Immature natural killer cell (primary cell): ENCODE measurements around the gene CIAO1. TPM values are rescaled to one million over a fixed set of nuclear protein-coding genes. Genes with fewer than 3 reads are reported as not detected.
"Not testable (repeated sequence)": the region's sequence is repeated elsewhere in the genome, so short reads cannot be mapped to it uniquely, and the experiment has no call there.

ENCODE experiments used
- DNase-seq, 3 donors: peaks; one replicate each; pipeline ENCODE4 v3.0.0; 2022; ENCODE audit warnings: mixed read lengths in 1 of 3
- H3K27ac Mint-ChIP-seq, 6 donors: one replicate each; pipeline ENCODE4 v1.8.0; 2020; ENCODE audit warnings: mixed read lengths in 6 of 6, mild to moderate bottlenecking in 5 of 6, inconsistent platforms in 4 of 6, moderate library complexity in 3 of 6
- H3K27me3 Mint-ChIP-seq, 3 donors: one replicate each; pipeline ENCODE4 v1.8.0; 2020 to 2021; ENCODE audit warnings: low read depth in 3 of 3, mild to moderate bottlenecking in 3 of 3, mixed read lengths in 3 of 3, moderate library complexity in 3 of 3, inconsistent platforms in 1 of 3
- H3K36me3 Mint-ChIP-seq, 3 donors: one replicate each; pipeline ENCODE4 v1.8.0; 2020; ENCODE audit warnings: mixed read lengths in 3 of 3, inconsistent platforms in 2 of 3, mild to moderate bottlenecking in 2 of 3
- H3K4me1 Mint-ChIP-seq, 2 donors: one replicate each; pipeline ENCODE4 v1.8.0; 2020; ENCODE audit warnings: inconsistent platforms in 2 of 2, mild to moderate bottlenecking in 2 of 2, mixed read lengths in 2 of 2, moderate library complexity in 1 of 2
- H3K4me3 Mint-ChIP-seq, 5 donors: one replicate each; pipeline ENCODE4 v1.8.0; 2020; ENCODE audit warnings: mild to moderate bottlenecking in 5 of 5, mixed read lengths in 5 of 5, inconsistent platforms in 3 of 5, moderate library complexity in 3 of 5
- H3K9me3 Mint-ChIP-seq, 6 donors: one replicate each; pipeline ENCODE4 v1.8.0; 2020; ENCODE audit warnings: mild to moderate bottlenecking in 6 of 6, mixed read lengths in 6 of 6, inconsistent platforms in 4 of 6, moderate library complexity in 3 of 6
- polyA plus RNA-seq, 3 donors: library from polyadenylated mRNA; unstranded; fragments of 300-500 nt; fragmentation: Illumina TruSeq; gene quantifications; one replicate each; pipeline ENCODE4 v1.2.3, GENCODE V29; 2021

Gene CIAO1
- polyA plus RNA-seq = 100 to 1,000 TPM in 2 of 3 donors, 10 to 100 TPM in 1; 92.2 to 142 (median 134) TPM

DNA sequence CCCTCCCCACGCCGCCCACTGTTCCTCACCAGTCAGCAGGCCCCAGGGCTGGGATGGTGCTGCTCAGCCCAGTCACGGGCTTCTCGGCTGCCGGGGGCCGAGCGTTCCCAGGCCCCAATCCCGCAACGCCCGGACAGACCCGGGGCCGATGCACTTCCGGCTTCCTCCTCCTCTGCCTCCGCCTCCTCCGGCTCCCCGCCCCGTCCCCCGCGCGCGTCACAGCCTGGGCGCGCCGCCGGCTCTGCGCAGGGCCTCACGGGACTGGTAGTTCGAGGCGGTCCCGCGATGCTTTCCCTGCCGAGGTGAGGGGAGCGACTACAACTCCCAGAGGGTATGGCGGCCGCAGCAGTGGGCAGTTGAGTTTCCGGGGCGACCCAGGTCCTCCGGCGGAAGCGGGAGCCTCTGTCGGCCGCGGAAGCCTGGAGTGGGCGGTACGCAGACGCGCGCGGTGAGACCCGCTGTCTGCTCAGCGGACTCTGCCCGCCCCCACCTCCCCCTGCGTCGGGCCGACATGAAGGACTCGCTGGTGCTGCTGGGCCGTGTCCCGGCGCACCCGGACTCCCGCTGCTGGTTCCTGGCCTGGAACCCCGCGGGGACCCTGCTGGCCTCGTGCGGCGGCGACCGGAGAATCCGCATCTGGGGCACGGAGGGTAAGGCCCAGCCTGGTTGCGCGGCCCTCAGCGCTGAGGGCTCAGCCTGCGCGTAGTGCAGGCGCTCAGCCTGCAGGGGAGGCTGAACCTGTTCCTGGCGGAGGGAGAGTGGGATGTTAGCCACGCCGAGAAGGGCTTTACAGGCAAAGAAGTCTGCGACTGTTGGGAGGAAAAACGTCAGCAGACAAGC lies at the start of gene CIAO1, which contains the start of gene TMEM127:
Gene CIAO1, plus strand, starts transcription at position 386 of the 840 bp plus-strand sequence. Its CDS starts 126 bp downstream, at position 512.
Gene TMEM127, minus strand, starts transcription at position 158 of the 840 bp plus-strand sequence. CDS start 616 bp downstream, outside the sequence.
- peak; percentile 98 for DNase-seq
- Mint-ChIP-seq H3K4me1 (peaks cover 61 to 64% of the 10 kb centered on the region in 2 donors), H3K27ac (peak within 1 kb of the TSS; percentile 87 to 98 (median 94)), H3K4me3 (peak within 1 kb of the TSS; percentile 96 to 99 (median 98)), H3K27me3 (peaks cover 2 to 9% (median 3%) of the 10 kb centered on the region in 3 donors), H3K36me3 (peaks cover 0 to 15% (median 7%) of the 10 kb centered on the region in 3 donors), H3K9me3 (no peaks in the 10 kb centered on the region)

DNA sequence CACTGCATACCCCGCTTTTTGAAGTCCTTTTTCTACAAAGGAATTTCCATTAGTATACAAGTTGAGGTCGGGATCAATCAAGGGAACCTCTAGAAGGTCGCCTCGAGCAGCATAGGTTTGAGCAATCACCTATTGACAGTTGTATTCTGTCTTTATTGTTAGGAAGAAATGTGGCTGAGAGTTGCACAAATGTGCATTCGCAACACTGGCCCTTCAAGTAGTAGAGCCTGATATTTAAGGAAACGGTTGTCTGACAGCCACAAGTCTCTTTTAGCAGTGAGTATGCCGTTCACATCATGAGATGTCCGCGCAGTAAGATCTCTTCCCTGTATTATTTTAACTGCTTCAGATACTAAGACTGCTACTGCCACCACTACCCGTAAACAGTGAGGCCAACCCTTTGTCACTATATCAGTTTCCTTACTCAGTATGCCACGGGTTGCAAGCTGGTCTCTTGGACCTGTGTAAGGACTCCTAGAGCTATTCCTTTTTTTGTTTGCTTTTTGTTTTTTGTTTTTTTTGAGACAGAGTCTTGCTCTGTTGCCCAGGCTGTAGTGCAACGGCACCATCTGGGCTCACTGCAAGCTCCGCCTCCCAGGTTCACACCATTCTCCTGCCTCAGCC lies 47.4 kb upstream of the CIAO1 start:
- H3K36me3 Mint-ChIP-seq = peaks cover 0 to 3% (median 0%) of the 10 kb centered on the region in 3 donors
- H3K27me3 Mint-ChIP-seq = no peaks in the 10 kb centered on the region
- H3K9me3 Mint-ChIP-seq = no peaks in the 10 kb centered on the region
- H3K27ac Mint-ChIP-seq = no peak overlapping the region
- H3K4me3 Mint-ChIP-seq = no peak overlapping the region
- H3K4me1 Mint-ChIP-seq = no peaks in the 10 kb centered on the region
- DNase-seq = no peak

DNA sequence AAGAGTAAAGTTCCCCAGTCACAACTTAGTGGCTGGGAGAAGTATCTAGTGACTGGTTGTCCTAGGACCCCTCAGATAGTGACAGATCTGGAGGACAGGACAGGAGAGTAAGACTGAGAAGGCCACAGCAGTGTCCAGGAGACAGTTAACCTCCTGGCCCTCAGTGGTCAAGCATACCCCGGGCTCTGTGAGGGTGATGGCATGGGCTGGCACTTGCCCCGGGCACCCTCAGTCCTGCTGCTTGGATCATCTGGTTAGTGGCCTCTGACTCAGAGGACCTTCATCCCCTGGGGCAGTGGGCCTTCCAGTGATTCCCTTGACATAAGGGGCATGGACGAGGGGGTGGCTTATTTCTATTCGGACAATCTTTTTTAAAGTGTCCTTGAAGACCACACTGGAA lies 46.1 kb upstream of the CIAO1 start:
- not testable (repeated sequence) for H3K27me3 Mint-ChIP-seq, H3K4me3 Mint-ChIP-seq, DNase-seq, H3K27ac Mint-ChIP-seq, H3K36me3 Mint-ChIP-seq, H3K9me3 Mint-ChIP-seq, H3K4me1 Mint-ChIP-seq

DNA sequence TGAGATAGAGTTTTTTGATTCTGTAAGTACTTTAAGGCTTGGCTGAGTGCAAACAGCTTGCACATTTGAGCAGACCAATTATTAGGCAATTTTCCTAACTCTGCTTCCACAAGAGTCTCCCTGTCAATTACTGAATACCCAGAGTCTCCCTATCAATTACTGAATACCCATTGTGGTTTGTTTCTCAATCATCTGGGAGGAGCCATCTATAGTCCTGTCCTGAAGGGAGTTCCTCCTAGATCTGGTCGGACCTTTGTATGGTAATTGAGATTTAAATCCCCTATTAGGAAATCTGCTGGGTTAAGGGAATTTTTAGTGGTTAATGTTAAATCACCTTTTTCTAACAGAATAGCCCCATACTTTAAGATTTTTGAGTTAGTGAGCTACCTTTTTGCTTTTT lies 44.9 kb upstream of the CIAO1 start:
- H3K36me3 Mint-ChIP-seq, H3K27me3 Mint-ChIP-seq, DNase-seq, H3K9me3 Mint-ChIP-seq, H3K27ac Mint-ChIP-seq, H3K4me1 Mint-ChIP-seq, H3K4me3 Mint-ChIP-seq: not testable (repeated sequence)

DNA sequence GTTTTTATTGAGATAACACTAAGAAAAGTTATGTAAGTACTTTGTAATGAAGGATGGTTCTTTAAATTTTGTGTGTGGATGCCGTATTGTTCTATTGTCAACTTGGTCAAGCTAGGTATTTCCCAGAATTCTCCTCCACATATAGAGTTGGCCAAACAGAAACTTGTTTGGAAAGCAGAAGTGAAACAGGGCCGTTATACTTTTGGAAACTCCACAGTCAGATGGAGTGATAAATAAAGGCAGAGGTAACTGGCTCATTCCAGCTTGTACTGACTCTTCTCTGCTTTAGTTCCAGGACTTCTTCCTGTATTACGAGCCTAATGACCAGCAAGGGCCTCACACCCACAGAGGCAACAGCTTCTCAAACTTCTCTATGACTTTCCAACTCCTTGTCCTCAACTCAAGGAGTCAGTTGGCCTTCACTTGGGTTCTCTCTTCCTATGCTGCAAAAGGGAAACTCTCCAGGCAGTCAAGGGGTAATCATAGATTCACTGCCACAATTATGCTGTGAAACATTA lies 41.0 kb upstream of the CIAO1 start:
- Mint-ChIP-seq H3K27ac (peak overlapping the region in 2 of 6 donors; percentile 10 to 68), H3K36me3 (no peaks in the 10 kb centered on the region), H3K4me1 (no peaks in the 10 kb centered on the region), H3K27me3 (peaks cover 0 to 2% (median 0%) of the 10 kb centered on the region in 3 donors), H3K4me3 (no peak overlapping the region), H3K9me3 (no peaks in the 10 kb centered on the region)
- DNase-seq = no peak

DNA sequence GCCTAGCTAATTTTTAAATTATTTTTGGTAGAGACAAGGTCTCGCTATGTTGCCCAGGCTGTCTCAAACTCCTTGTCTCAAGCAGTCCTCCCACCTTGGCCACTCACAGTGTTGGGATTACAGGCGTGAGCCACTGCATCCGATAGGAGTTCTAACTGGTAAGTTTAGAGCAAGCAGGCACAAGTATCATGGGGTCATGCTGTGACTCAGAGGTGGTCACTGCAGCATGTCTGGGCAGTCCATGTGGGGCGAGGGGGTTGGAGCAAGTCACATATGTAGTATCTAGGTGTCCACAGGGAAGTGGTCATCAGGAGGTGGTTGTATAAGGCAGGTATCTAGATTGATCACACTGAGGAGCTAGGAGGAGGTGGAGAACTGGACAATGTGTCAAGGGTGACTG lies 34.7 kb upstream of the CIAO1 start:
- Mint-ChIP-seq H3K36me3 (peaks cover 0 to 3% (median 0%) of the 10 kb centered on the region in 3 donors), H3K27ac (no peak overlapping the region), H3K27me3 (peaks cover 0 to 5% (median 4%) of the 10 kb centered on the region in 3 donors), H3K9me3 (no peaks in the 10 kb centered on the region), H3K4me1 (no peaks in the 10 kb centered on the region), H3K4me3 (no peak overlapping the region)
- DNase-seq = no peak

DNA sequence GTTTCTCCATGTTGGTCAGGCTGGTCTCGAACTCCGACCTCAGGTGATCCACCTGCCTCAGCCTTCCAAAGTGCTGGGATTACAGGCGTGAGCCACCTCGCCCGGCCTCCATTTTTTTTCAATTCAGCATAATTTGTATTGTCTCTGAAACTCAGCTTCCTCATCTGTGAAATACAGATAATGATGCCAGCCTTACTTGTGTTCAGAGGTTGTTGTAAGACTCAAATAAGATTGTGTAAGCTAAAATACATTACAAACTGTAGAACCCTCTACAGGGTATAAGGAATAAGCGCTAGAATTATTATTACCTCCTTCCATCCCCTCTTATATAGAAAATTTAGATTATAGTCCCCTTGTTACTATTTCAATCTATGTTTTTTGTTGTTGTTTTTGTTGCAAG lies 32.6 kb upstream of the CIAO1 start:
- peaks cover 0 to 3% (median 0%) of the 10 kb centered on the region in 3 donors for H3K36me3 Mint-ChIP-seq
- H3K4me3 Mint-ChIP-seq = no peak overlapping the region
- H3K4me1 Mint-ChIP-seq = no peaks in the 10 kb centered on the region
- H3K9me3 Mint-ChIP-seq = no peaks in the 10 kb centered on the region
- peaks cover 0 to 4% (median 3%) of the 10 kb centered on the region in 3 donors for H3K27me3 Mint-ChIP-seq
- no peak overlapping the region for H3K27ac Mint-ChIP-seq
- DNase-seq = no peak

DNA sequence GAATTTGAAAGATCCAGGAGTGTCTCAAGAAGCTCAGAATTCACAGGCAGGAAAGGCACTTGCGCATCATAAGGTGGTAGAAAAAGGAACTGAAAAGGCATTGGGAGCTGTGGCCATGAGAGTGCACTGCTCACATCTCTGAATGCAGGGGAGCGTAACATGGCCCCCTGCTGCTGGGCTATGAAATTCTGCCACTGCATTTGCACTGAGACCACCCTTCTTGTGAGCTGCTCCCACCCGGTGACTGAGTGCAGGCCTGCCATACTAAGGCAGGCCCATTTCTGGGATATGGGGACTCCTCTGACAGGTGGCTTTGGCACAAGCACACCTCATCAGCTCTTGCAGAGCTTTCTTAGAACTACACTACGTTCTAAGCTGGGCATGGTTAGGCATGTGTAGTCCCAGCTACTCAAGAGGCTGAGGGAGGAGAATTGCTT lies 32.1 kb upstream of the CIAO1 start:
- Mint-ChIP-seq H3K27ac (no peak overlapping the region), H3K4me3 (no peak overlapping the region), H3K27me3 (peaks cover 0 to 4% (median 3%) of the 10 kb centered on the region in 3 donors), H3K9me3 (no peaks in the 10 kb centered on the region), H3K4me1 (no peaks in the 10 kb centered on the region), H3K36me3 (peaks cover 0 to 3% (median 0%) of the 10 kb centered on the region in 3 donors)
- DNase-seq = no peak

DNA sequence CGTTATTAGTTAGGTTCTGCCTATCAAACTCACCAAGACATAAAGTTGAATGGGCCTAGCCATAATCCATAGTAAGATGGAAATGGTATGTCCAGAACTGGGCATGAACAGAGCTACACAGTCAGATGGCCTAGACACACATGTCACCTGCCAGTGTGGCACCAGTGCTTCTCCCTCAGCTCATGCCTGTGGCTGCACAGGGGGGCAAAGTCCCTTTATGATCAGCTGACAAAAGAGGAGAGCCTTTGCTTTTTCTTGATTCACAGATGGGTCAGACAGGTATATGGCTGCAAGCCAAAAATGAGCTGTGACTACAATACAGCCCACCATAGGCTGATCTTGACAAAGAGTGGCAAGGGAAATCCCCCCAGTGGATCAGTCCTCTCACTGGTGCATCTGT lies 29.1 kb upstream of the CIAO1 start:
- Mint-ChIP-seq H3K4me1 (peaks cover 9 to 12% of the 10 kb centered on the region in 2 donors), H3K36me3 (peaks cover 0 to 6% (median 4%) of the 10 kb centered on the region in 3 donors), H3K27ac (no peak overlapping the region), H3K9me3 (no peaks in the 10 kb centered on the region), H3K4me3 (no peak overlapping the region), H3K27me3 (peaks cover 0 to 3% (median 2%) of the 10 kb centered on the region in 3 donors)
- no peak for DNase-seq

DNA sequence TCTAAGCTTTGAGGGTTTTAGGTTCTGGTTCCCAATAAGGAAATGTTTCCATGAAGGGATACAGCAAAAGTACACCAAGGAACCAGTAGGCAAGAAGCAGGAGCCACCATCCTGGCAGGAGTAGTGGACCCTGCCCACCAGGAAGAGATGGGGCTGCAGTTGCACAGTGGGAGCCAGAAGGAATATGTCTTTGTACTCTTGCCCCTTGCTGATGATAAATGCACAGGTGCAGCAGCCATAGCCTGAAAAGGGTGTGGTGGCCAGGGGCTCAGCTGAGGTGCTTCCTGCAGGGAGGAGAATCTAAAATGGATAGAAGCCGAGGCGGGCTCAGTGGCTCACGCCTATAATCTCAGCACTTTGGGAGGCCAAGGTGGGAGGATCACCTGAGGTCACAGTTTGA lies 27.8 kb upstream of the CIAO1 start:
- Mint-ChIP-seq H3K4me3 (no peak overlapping the region), H3K36me3 (peaks cover 0 to 10% (median 4%) of the 10 kb centered on the region in 3 donors), H3K27ac (peak overlapping the region in 2 of 6 donors; percentile 58 to 61), H3K4me1 (peaks cover 20 to 23% of the 10 kb centered on the region in 2 donors), H3K27me3 (peaks cover 0 to 8% (median 2%) of the 10 kb centered on the region in 3 donors), H3K9me3 (no peaks in the 10 kb centered on the region)
- DNase-seq = no peak

DNA sequence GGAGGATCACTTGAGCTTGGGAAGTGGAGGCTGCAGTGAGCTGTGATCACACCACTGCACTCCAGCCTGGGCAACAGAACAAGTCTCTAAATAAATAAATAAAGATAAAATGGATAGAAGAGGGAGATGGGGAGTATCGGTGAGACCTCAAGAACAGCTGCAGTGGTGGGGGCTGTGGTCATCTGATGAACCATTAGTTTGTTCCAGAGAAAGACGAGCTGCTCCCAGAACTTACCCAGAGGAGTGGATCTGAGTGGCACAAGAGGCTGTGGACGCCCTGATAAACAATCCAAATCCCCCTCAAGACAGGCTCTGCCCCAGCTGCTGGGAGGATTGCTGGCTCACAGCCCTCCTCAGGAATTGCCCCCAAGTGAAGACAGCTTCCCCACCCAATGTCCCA lies 26.9 kb upstream of the CIAO1 start:
- Mint-ChIP-seq H3K4me1 (peaks cover 20 to 23% of the 10 kb centered on the region in 2 donors), H3K9me3 (no peaks in the 10 kb centered on the region), H3K27me3 (peaks cover 0 to 8% (median 0%) of the 10 kb centered on the region in 3 donors), H3K27ac (no peak overlapping the region), H3K36me3 (peaks cover 0 to 10% (median 4%) of the 10 kb centered on the region in 3 donors), H3K4me3 (no peak overlapping the region)
- no peak for DNase-seq

DNA sequence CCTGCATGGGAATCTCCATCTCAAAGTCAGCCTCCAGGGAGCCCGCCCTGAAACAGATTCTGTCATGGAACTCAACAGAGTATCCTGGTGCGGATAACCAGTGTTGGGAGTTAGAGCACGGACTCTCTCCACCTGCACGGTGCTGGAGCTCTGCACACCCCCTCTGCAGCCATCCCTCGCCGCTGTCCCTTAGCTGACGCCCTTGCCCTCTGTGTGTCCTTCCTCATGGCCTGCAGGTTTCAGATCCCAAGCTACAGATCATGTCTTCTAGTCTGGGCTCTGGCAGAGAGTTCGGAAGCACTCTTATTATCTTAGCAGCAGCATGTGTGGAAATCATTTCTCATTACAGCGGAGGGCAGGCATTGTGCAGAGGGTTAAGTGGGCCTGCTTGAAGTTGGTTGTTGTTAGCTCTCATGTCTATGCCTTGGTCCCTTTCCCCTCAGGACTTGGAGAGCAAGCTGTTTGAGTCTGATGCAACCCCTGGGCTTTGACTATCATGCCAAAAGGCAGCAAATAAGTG lies 26.2 kb upstream of the CIAO1 start:
- Mint-ChIP-seq H3K4me3 (no peak overlapping the region), H3K36me3 (peaks cover 0 to 10% (median 4%) of the 10 kb centered on the region in 3 donors), H3K27me3 (peaks cover 0 to 5% (median 0%) of the 10 kb centered on the region in 3 donors)

DNA sequence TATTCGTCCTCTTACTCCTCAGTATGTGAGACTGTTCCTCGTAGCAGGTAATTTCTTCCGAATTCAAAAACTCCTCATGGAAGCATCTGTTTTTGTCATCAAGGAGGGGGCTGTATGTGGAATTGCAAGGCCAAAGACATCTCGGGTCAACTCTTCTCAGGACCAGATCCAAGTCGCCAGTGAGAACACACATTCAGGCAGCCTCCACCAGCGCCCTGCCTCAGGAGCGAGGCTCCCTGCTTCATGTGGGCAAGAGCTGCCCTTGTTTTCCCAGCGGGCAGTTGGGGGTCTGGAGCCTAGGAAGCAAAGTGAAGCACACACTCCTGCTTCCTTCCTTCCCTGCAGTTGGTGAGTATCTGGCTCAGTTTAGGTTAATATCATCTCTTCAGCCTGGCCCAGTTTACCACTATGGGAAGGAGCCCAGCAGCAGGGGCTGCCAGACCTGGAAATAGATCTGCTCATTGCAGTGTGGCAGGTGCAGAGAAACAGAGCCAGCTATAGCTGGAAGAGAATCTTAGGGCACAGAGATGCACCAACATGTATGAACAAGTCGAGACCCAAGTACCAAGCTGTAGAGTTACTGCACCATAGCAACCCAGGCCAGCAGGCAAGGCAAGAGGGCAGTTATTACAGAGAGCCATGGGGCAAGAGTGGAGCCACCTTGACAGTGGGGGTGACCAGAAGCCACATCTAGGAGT lies 25.5 kb upstream of the CIAO1 start:
- Mint-ChIP-seq H3K4me1 (peaks cover 21 to 26% of the 10 kb centered on the region in 2 donors), H3K9me3 (no peaks in the 10 kb centered on the region), H3K4me3 (no peak overlapping the region), H3K27me3 (peaks cover 0 to 5% (median 0%) of the 10 kb centered on the region in 3 donors), H3K27ac (peak overlapping the region; percentile 78 to 96 (median 96)), H3K36me3 (peaks cover 0 to 10% (median 4%) of the 10 kb centered on the region in 3 donors)
- no peak for DNase-seq

More for the DNA sequence above, 26.2 kb upstream of the CIAO1 start:
- Mint-ChIP-seq H3K4me1 (peaks cover 20 to 25% of the 10 kb centered on the region in 2 donors), H3K9me3 (no peaks in the 10 kb centered on the region), H3K27ac (peak overlapping the region in 3 of 6 donors; percentile 37 to 78 (median 58))
- no peak for DNase-seq
